Pons (tissue), 1 donor: ENCODE measurements around the gene TLX2.
"Not testable (repeated sequence)": the region's sequence is repeated elsewhere in the genome, so short reads cannot be mapped to it uniquely, and the experiment has no call there.

Experiments used
- DNase-seq: peaks from one replicate; pipeline ENCODE4 v3.0.0-alpha.2; 2016; ENCODE audit warnings: low spot score

The TLX2 gene

DNA sequence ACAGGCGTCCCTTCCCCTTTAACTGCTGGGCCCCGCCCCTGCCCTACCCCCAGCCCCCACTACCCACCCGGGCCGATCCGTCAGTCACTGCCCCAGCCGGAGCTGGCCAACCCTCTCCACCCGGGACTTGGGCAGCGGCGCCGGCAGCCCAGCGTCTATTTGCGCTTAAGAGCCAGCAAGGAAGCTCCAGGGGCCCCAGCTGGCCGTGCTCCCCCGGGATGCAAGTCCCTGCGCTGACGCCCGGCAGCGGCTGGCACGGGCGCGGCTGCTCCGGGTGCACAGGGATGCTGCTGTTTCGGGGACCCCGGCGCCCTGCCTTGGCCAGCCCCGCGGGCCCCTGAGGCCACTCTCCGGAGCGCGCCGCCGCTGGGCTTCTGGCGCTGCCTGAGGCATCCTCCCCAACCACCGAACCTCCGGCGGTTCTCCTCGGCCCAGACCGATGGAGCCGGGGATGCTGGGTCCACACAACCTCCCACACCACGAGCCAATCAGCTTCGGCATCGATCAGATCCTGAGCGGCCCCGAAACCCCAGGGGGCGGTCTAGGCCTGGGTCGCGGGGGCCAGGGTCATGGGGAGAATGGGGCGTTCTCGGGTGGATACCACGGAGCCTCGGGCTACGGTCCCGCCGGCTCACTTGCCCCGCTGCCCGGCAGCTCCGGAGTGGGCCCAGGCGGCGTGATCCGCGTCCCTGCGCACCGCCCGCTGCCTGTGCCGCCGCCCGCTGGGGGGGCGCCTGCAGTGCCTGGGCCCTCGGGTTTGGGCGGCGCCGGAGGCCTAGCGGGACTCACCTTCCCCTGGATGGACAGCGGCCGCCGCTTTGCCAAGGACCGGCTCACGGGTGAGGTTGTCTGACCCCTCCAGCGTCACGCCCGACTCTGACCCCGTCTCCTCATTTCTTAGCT, at the start of gene TLX2:
Gene TLX2, plus strand, starts transcription at position 83 of the 903 bp plus-strand sequence. Its CDS starts 357 bp downstream, at position 440.
- DNase-seq, result no peak

DNA sequence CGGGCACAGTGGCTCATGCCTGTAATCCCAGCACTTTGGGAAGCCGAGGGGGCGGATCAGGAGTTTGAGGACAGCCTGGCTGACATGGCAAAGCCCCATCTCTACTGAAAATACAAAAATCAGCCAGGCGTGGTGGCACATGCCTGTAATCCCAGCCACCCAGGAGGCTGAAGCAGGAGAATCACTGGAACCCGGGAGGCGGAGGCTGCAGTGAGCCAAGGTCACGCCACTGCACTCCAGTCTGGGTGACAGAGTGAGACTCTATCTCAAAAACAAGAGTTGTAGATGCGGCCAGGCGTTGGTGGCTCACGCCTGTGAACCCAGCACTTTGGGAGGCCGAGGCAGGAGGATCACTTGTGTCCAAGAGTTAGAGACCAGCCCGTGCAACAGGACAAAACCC, 43.5 kb upstream of the TLX2 start:
- DNase-seq, result not testable (repeated sequence)

DNA sequence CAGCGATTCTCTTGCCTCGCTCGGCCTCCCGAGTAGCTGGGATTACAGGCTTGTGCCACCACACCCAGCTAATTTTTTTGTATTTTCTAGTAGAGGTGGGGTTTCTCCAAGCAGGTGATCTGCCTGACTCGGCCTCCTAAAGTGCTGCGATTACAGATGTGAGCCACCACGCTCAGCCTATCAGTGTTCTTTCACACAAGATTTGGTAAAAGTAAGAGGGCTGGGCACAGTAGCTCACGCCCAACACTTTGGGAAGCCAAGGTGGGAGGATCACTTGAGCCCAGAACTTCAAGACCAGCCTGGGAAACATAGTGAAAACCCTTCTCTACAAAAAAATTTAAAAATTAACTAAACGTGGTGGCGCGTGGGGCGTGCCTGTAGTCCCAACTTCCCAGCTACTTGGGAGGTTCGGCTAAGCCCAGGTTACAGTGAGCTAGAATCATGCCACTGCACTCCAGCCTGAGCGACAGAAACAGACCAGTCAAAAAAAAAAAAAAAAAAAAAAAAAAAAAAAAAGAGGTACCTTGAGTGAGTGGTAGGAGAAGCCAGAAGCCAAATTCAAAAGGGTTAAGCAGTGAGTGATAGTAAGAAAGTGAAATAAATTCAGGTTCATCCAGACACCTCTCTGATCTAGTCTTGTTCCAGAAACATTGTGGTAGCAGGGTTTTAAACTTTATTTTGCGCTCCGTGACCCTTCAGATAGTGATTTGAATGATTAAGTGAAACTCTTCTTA, 42.8 kb upstream of the TLX2 start:
- peak; percentile 14 for DNase-seq

DNA sequence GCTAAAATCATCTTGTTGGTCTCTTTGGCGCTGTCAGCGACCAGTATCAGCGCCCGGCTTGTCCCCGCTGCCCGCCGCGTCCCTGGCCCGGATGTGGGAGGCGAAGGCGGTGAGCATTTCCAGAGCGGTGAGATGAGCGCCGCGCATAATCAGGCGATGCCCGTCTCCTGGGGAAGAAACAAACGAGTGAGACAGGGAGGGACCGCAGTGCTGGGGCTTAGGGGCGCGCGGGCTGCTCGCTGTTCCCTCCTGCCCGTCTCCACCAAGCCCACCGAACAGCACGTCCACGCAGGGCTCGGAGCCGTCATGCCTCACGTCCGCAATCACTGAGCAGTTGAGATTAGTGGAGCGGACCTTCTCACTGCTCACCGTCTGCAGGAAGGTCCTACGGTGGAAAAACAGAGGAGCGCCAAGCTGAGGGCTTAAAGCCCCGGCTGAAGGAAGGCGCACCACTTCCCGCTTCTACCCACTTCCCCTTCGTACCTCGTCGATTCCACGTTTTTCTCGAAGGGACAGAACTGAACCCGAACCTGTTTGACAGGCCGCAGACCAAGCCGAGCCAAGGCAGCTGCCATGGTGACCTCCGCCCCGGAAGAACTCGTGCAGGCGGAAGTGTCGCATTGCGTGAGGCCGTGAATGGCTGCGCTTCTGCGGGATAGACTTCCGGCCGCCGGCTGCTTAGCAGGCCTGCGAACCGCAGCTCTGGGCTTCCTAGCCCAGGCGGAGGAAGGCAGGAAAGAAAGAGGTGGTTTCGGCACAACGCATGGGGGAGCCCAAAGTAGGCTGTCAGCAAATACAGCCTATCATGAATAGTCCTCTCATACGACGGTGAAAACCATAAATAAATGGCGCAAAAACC, 41.9 kb upstream of the TLX2 start, which contains the start of gene MRPL53:
Gene MRPL53, minus strand, starts transcription at position 595 of the 859 bp plus-strand sequence. Its CDS starts 20 bp downstream, at position 575.
- peak; percentile 92 for DNase-seq

DNA sequence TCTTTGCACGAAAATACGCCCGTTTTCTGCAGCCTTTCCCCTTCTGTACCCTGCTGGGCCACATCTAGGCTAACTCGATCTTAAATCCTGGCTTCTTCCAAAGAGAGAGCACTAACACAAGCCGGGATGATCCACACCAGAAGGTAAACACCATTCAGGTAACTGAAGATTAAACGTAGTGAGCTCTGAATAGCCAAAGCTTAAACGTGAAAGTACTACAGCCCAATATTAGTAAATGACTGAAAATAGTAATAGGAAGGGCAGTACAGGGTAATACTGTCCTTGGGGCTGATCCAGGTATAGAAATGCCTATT, 41.3 kb upstream of the TLX2 start:
- DNase-seq, result peak; percentile 26

DNA sequence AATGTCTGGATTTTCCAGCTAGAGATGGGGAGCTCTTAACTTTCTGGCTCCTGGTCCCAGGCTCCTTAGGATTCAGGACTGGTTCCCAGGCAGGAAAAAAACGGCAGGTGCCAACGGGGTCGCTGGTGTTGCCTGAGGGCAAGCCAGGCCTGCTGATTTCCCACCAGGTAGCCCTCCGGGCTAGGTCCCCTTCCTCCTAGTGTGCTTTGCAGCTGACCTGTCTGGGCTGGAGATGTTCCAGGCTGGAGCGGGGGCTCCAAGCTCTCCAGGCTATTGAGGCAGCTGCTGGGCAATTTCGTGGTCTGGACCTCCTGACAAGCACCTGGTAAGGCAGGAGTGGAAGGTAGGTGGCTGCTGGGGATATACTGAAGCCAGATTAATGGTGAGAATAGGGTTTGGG, 39.8 kb upstream of the TLX2 start:
- DNase-seq, result no peak

DNA sequence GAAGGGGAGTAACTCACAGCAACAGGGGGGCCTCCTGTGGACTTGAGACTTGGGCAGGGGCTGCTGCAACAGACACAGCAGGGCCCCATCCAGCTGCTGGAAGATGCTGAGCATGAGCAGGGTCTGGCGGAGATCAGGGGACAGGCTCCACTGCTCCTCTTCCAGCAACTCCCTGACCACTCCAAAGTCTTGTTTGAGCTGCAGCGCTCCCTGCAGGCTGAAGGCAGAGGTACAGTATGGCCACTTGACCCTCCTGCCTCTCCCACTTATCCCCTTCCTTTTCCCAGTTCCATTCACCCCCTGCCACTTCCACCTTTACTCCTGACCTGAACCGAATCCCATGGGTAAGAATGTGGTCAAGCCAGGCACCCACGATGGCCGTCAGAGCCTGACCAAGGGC, 39.4 kb upstream of the TLX2 start:
- DNase-seq, result no peak

DNA sequence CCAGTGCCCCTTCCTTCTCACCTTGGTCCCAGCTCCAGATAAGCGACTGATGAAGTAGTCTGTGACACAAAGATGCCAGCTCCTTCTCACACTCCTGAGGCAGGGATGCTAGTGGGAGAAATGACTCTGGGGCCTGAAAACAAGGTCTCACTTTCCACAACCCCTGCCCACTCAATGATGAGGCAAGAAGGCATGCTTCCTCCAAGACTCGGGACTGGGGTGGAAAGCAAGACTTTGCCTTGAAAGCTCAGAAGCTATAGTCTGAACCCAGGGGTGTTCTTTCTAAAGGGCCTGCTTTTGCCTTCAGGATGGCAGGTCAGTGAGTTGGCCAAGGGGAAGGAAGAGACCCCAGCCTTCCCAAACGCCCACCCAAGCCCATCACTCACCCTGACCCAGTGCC, 32.8 kb upstream of the TLX2 start:
- no peak for DNase-seq

DNA sequence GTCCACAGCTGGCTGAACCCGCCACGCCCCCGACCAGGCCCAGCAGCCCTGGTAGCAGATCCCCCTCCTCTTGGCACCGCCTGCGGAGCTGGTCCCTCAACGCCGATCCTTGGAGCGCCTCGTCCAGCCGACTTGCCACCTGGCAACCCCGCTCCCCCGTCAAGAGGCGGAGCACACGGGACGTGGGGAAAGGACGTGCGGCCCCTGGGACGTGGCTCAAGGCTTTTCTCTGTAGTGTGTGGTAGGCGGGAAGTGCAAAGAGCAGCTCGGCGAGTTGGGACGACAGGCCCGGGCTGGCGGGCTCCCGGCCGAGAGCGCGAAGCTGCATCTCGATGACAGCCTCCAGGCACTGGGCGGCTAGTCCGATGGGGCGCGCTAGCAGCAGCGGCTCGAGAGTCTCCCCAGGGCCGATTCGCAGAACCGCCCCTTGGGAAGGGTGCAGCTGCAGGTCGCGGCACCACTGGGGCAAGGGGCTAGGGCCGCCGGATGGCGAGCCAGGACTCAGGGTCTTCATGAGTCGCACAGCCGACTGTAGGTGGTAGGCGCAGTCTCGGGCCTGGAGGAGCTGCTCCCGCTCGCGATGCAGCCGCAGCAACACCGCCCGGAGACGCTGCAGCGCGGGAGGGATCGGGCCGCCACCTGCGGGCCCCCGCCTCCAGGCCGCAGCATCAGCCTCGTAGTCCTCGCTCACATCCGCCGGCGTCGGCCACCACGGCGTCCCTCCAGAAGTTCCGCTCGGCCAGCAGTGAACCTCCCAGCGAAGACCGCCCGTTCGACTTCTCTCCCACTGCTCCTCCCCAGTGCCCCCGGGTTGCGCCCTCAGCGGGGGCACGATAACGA, 32.1 kb upstream of the TLX2 start:
- no peak for DNase-seq

DNA sequence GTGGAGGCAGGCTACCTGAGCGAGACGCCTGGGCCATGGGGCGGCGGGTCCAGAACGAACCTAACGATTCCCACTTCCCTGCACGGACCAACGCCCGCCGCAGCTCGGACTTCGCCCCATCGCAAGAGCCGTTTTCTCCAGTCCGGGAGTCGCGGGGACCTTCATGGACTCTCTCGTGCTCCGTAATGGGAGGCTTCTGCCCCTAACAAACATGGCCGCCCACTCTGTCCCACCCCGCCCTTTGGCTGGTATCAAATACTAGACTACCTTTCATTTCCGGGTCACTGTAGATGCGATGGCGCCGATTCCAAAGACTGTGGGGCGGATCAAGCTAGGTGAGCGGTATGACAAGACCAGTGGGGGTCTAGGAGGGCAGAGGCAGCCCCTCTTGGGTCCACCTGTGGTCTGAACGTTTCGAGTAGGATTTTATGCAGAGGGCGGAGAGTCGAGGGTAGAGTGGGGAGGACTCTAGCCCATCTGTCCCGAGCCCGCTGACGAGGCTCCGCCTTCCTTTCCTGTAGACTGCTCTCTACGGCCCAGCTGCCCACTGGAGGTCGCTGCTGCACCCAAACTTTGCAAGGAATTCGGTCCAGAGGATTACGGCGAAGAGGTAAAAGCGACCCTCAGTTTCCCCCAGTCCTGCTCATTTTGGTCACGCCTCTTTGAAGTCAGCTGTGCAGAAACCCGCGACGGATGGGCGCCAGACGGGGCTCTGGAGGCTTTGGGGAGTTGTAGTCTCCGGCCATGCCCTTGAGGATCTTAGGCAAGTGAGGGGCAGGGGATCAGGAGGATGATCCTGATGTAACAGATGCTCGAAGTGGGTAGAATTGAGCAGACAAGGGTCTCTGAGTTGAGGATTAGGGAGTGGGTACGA, 31.2 kb upstream of the TLX2 start, which contains the start of the genes CCDC142 and TTC31:
Gene CCDC142, minus strand, starts transcription at position 198 of the 874 bp plus-strand sequence. Its CDS starts 161 bp downstream, at position 37.
Gene TTC31, plus strand, starts transcription at position 281 of the 874 bp plus-strand sequence. Its CDS starts 15 bp downstream, at position 296.
- DNase-seq, result peak; percentile 98

DNA sequence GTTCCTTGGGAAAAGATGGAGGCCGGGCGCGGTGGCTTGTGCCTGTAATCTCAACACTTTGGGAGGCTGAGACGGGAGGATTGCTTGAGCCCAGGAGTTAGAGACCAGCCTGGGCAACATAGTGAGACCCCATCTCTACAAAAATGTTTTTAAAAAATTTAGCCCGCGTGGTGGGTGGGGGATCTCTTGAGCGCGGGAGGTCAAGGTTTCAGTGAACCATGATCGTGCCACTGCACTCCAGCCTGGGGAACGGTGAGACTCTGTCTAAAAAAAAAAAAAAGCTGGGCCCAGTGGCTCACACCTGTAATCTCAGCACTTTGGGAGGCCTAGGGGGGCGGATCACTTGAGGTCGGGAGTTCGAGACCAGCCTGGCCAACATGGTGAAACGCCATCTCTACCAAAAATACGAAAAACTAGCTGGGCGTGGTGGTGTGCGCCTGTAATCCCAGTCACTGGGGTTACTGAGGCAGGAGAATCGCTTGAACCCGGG, 30.5 kb upstream of the TLX2 start:
- not testable (repeated sequence) for DNase-seq

DNA sequence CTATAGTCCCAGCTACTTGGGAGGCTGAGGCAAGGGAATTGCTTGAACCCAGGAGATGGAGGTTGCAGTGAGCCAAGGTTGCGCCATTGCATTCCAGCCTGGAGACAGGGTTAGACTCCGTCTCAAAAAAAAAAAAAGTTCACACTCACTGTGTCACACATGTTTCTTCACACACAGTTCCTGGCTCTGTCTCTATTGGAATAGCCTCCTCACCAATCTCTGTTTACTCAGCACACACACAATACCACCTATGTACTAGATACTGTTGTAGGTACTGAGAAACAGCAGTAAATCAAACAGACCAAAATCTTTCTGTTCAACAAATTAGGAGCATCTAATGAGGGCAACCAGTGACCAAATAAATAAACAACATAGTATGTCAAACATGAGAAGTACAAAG, 28.1 kb upstream of the TLX2 start:
- no peak for DNase-seq

DNA sequence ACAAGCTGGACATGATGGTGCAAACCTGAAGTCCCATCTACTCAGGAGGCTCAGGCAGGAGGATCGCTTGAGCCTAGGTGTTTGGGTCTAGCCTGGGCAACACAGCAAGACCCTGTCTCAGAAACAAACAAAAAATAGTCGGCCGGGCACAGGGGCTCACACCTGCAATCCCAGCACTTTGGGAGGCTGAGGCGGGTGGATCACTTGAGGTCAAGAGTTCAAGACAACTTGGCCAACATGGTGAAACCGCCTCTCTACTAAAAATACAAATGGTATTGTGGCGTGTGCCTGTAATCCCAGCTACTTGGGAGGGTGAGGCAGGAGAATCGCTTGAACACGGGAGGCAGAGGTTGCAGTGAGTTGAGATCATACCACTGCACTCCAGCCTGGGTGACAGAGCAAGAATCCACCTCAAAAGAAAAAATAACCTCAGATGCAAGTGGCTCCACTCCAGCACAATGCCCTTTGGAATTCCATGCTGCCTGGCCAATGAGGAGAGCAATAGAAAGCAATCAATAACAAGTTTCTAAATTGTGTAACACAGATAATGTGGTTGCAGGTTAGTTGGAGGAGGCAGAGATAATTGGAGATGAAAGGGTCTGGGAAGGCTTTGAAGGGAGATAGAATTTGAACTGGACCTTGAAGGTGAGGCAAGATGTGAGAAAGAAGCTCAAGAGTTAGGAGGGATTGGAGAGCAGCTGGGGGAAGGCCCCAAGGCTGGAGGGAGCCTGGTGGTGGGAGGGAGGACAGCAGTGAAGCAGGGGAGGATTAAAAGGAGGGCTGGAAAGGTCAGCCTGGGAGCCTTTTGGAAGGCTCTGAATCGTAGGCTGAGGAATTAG, 25.4 kb upstream of the TLX2 start:
- DNase-seq, result no peak

DNA sequence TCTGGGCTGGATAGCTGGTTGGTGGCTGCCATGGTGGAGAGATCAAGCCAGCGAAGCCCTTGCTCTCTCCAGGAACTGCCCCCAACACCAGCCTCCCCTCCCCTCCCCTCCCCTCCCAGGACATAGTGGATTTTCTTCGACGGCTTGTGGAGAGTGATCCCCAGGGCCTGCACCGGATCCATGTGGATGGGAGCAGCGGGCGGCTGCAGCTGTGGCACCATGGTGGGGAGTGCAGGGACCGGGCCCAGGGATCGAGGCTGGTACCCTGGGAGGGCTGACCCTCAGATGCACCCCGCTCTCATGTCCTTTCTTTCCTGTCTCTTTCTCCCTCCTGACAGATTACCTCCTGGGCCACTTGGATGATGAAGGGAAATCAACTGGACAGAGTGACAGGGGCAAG, 24.3 kb upstream of the TLX2 start:
- DNase-seq, result no peak

DNA sequence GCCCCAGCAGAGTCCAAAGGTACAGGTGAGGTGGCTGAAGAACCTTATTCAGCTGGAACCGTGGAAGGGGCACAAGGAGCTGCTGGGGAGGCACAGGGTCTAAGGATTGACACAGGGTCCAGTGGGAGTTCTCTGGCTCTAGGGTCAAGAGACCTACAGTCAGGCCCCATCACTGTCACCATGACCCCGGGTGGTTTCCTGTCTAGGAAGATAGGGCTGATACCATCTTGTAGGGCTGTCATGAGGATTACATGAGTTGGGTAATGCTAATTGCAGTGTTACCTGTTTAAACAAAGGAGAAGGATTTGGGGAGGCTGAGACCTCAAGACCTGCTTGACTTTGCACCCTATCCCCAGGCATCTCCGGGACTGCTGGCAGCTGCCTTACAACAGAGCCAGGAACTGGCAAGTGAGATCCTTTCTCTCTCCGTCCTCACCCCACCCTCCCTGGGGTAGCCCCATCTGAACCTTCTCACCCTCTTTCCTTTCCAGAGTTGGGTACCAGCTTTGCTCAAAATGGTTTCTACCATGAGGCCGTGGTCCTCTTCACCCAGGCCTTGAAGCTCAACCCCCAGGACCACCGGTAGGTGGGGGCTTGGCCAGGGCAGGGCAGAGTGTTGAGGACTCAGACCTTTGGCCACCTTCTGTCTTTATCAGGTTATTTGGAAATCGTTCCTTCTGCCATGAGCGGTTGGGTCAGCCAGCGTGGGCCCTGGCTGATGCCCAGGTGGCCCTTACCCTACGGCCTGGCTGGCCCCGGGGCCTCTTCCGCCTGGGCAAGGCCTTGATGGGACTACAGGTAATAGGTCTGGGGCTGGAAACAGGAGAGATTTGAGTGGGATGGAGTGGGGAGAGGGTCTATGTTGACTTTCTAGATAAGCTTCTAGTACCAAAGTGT, 22.4 kb upstream of the TLX2 start:
- no peak for DNase-seq

DNA sequence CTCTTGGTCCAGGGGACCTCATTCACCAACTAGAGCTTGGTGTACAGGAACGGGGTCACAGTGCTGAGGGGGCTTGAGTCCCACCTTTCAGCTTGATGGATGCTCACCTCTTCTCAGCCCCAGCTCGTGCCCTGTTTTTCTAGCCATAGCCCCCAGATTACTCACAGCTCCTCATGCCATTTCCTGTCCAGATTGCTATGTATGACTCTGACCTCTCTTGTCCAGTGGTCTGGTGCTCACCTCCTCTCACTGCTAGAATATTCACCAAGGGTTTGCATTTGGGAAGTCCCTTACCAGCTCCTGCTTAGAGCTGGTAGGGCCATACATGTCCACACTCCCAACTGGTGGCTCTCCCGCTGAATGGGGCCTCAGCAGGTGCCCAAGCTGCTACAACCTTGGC, 20.7 kb upstream of the TLX2 start:
- no peak for DNase-seq

DNA sequence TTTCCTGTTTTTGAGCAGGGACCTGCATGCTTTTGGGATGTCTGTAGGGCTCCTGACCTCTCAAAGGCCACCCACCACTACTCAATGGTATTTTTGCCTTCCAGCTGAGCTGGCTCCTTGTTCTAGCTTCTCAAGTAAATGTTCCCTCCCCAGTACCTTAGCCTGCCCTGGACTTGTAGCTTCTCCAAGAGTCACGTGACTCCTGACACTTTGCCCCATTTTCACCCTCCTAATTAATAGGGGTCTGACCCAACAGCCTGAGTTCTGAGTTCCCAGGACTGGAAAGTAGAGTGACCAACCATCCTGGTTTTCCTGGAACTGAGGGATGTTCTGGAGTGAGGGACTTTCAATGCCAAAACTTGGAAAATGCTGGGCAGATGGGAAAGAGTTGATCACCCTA, 18.8 kb upstream of the TLX2 start:
- no peak for DNase-seq
